GM12874 (cell line): ENCODE data around the gene INTS11.
A peak's percentile ranks its signal among the peaks of the same experiment; 100 is the strongest.

Experiments
- TF ChIP-seq, protein P1 (sequence below): IDR thresholded peaks from 2 replicates; pipeline ENCODE4 v1.5.1; 2011; ENCODE audit warnings: low read depth, mild to moderate bottlenecking, control low read depth, low read length, moderate library complexity; ENCODE audit not compliant: insufficient read depth

Gene INTS11

DNA sequence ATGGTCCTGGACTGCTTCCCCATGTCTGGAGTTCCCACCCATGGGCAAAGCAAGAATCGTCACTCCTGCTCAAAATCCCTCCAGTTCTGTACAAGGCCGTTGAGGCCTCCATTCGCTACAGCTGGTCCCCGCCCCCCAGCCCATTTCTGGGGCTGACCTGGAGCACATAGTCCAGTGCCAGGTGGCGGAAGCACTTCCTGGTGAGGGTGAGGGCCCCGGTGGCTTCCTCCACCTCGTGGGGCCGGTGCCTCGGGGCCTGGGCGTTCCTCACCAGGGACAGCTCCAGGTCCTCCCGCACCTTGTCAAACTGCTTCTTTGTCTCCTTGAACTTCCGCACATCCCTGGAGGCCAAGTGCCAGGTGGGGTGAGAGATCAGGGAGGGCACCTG lies 24.1 kb downstream of the INTS11 start:
- TF ChIP-seq, protein P1, sequence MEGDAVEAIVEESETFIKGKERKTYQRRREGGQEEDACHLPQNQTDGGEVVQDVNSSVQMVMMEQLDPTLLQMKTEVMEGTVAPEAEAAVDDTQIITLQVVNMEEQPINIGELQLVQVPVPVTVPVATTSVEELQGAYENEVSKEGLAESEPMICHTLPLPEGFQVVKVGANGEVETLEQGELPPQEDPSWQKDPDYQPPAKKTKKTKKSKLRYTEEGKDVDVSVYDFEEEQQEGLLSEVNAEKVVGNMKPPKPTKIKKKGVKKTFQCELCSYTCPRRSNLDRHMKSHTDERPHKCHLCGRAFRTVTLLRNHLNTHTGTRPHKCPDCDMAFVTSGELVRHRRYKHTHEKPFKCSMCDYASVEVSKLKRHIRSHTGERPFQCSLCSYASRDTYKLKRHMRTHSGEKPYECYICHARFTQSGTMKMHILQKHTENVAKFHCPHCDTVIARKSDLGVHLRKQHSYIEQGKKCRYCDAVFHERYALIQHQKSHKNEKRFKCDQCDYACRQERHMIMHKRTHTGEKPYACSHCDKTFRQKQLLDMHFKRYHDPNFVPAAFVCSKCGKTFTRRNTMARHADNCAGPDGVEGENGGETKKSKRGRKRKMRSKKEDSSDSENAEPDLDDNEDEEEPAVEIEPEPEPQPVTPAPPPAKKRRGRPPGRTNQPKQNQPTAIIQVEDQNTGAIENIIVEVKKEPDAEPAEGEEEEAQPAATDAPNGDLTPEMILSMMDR, result no peak

DNA sequence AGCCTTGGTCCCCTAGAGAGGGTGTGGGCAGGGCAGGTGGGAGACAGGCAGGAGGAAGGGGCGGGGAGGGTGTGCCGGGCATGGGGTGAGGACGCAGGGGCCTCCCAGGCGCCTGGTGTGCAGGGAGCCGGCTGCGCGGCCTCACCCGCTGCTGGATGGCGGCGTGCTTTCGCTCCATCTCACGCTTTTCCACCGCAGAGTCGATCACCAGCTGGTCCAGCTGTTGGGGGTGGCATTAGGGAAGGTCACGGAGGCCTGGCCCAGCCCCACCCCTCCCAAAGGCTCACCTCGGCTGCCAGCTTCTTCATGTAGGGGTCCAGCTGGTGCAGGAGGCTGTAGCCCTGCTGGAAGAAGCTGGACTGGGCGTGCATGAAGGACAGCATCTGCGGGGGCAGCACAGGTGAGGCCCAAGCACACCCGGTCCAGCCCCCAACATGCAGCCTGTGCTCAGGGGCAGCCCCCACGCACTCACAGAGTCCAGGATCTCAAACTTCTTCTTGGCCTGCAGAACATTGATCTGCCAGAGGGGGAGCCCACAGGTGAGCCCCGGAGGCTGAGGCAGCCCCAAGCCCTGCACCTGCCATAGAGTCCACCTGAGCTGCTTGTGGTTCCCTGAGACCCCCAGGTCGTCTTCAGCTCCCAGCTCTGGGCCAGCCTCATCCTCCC lies 24.6 kb downstream of the INTS11 start:
- TF ChIP-seq, protein P1, result peak; percentile 69

- TF ChIP-seq, protein P1, result no peak
These were observed 25.4 kb downstream of the INTS11 start for GRCh38 chr1:1298861-1299685.

- TF ChIP-seq, protein P1, result no peak
These were observed 26.5 kb downstream of the INTS11 start for GRCh38 chr1:1297802-1298424.

DNA sequence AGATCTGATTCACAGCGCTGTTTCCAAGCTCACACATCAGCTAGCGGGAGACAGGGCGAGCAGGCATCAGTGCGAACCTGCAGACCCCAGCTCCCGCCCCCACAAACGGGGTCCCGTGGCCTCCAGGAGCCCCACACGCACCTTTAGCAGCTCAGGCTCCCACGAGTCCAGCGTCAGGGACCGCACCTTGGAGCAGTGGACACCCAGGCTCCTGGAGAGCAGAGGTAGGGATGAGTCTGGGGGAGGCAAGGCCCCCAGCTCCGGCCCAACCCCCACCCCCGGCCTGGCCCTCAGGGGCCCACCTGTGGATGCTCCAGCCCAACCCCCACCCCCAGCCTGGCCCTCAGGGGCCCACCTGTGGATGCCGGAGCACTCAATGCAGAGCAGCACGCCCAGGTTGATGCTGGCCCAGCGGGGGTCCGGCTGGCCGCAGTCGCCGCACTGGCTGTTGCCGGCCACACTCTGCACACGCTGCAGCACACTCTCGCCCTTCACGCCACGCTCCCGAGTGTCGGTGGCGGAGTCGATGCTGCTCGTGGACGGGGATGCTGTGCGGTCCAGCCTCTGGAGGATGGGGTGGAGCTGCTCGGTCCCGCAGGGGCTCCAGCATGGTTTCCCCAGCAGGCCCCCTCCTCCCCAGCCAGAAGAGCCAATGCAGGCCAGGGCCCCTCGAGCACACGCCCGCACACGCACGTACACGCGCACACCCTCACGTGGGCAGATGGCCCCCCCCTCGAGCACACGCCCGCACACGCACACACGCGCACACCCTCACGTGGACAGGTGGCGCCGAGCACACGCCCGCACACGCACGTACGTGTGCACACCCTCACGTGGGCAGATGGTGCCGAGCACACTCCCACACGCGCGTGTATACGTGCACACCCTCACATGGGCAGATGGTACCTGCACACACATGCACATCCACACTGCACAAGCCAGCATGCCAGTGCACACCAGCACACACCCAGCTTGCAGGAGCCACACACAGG lies 28.1 kb downstream of the INTS11 start:
- TF ChIP-seq, protein P1, result no peak

DNA sequence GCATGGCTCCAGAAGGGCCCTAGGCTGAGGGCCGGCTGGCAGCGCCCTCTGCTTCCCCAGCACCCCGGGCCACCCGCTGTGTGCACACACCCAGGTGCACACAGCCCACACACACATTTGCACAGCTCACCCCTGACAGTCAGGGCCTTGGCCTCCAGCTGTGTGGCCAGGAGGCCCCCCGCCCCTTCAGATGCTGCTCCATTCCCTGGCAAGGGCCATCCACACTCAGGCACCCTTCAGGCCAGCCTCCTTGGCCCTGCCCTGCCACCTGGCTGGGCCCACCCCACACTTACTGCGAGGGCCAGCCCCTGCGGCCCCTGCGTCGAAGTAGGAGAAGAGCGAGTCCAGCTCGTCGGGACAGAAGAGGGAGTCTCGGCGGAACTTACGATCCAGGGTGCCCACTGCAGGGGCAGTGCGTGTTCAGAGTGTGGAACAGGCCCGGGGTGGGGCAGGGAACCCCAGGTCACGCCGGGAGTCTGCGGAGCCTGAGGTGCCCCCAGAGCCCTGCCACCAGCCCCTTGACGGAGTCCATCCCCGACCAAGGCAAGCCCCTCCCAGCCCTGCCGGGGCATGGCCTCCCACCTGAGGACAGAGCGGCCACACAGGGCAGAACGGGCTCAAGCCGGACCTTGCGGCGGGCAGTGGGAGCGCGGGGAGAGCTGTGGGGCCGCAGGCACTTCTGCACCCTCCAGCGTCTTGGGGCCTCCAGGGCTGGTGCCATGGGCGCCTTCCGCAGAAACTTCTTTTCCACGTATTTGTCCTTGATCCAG lies 29.1 kb downstream of the INTS11 start:
- TF ChIP-seq, protein P1, result no peak
